Bronchial epithelial cell (primary cell): ENCODE results near the gene MAL. TPM values are rescaled to one million over a fixed set of nuclear protein-coding genes. Genes with fewer than 3 reads are reported as not detected.

Experiments used
- DNase-seq: peaks from one replicate; pipeline ENCODE4 v3.0.0-alpha.2; 2010; ENCODE audit warnings: low read depth
- FAIRE-seq: peaks from 2 replicates; lab custom pipeline; 2011; peaks lifted over from hg19 to GRCh38; lab: Jason Lieb, UNC
- H3K27me3 ChIP-seq: 2 replicates; pipeline ENCODE4 v1.5.1; 2011; ENCODE audit warnings: low read length; ENCODE audit not compliant: control insufficient read depth, insufficient read depth
- H3K36me3 ChIP-seq: 2 replicates; pipeline ENCODE4 v1.5.1; 2011; ENCODE audit warnings: low read length; ENCODE audit not compliant: control insufficient read depth, insufficient read depth
- H3K4me3 ChIP-seq: 2 replicates; pipeline ENCODE4 v1.5.1; 2011; ENCODE audit warnings: mild to moderate bottlenecking, low read depth, low read length, control low read depth
- CTCF ChIP-seq: IDR thresholded peaks from 2 replicates; pipeline ENCODE4 v1.5.1; 2011; ENCODE audit warnings: mild to moderate bottlenecking, moderate library complexity, low read length, control low read depth, inconsistent platforms; ENCODE audit not compliant: insufficient read depth, severe bottlenecking
- total RNA-seq: library from RNA; depleted of rRNA; stranded (reverse); fragments of >200 nt; gene quantifications from 2 replicates; pipeline ENCODE4 v1.2.1, GENCODE V29; 2014

The MAL gene
- total RNA-seq, 1 donor from 2014 or later, result 1.1 TPM

GRCh38 chr2:95061119-95061512 is 35.6 kb downstream of the MAL start:
- FAIRE-seq, result no peak
- TF ChIP-seq CTCF, result no peak

DNA sequence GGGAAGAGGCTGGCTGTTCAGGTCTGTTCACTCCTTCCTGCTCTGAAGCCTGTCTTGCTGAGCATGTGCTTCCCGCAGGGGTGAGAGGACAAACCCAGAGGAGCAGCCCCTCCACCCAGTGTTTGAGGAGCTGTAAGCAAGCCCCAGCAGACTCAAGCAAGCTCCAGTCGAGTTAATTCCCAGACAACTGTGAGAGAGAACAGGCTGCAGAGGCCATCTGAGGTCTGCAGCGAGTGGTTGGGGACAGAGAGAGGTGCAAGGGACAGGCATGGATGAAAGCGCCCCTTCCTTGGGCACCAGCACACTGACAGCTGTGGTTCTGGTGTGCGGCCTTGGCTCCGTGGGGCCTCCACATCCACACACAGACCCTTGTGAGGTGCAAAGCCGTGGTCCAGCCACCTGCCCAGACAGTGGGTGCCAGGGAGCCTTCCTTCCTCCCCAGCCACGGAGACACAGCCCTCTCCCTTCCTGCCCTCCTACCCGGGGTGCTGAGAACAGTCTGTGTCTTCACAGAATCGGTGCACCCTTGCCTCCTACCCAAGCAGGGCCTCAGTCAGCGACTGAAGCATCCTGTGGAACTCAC is 36.2 kb downstream of the MAL start:
- no peak for TF ChIP-seq CTCF
- no peak for DNase-seq

More at GRCh38 chr2:95061119-95061512, 35.6 kb downstream of the MAL start:
- peaks cover 2% of the 10 kb centered on the region for H3K27me3 ChIP-seq
- DNase-seq, result no peak
- H3K36me3 ChIP-seq, result no peaks in the 10 kb centered on the region
- H3K4me3 ChIP-seq, result no peak overlapping the region

GRCh38 chr2:95062242-95063085 is 37.0 kb downstream of the MAL start:
- DNase-seq (peak; percentile 30), FAIRE-seq (no peak)
- H3K36me3 ChIP-seq, result no peaks in the 10 kb centered on the region
- H3K27me3 ChIP-seq, result peaks cover 2% of the 10 kb centered on the region
- no peak for TF ChIP-seq CTCF
- H3K4me3 ChIP-seq, result no peak overlapping the region

More for the DNA sequence above, 36.2 kb downstream of the MAL start:
- Histone ChIP-seq H3K4me3 (no peak overlapping the region), H3K36me3 (no peaks in the 10 kb centered on the region), H3K27me3 (peaks cover 2% of the 10 kb centered on the region)
- no peak for FAIRE-seq

- FAIRE-seq (no peak), DNase-seq (no peak)
- Histone ChIP-seq H3K4me3 (no peak overlapping the region), H3K27me3 (peaks cover 2% of the 10 kb centered on the region), H3K36me3 (no peaks in the 10 kb centered on the region)
- TF ChIP-seq CTCF, result no peak
These were observed 37.8 kb downstream of the MAL start for GRCh38 chr2:95063086-95063958.

DNA sequence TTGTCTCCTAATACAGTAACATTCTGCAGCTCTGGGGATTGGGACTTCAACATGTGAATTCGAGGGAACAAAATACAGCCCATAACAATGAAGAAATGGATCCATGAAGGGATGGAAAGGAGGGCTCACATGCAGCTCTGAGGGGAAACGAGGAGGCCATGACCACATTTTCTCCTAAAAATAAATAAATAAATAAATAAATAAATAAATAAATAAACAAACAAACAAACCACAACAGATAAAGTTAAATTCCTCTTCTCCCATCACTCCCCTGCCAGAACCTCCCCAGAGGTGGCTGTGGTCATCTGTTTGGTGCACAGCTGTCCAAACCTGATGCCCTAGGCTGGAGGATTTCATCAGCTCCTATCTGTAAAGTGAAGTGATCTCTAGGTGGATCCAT is 42.7 kb downstream of the MAL start:
- no peaks in the 10 kb centered on the region for H3K36me3 ChIP-seq
- DNase-seq (no peak), FAIRE-seq (no peak)
- H3K27me3 ChIP-seq, result no peaks in the 10 kb centered on the region
- no peak overlapping the region for H3K4me3 ChIP-seq
- TF ChIP-seq CTCF, result no peak
